ENCODE results near the gene NIPSNAP3A.

- TF ChIP-seq TAF1 (IDR thresholded peaks at IDR 0.05; ENCODE audit: low read depth, low read length) (no peak), GABPA (IDR thresholded peaks at IDR 0.05; ENCODE audit: borderline replicate concordance, insufficient read depth, low read length) (no peak), YY1 (IDR thresholded peaks at IDR 0.05; ENCODE audit: low read depth, low read length) (no peak), CTCF (IDR thresholded peaks at IDR 0.05; ENCODE audit: control extremely low read depth in 1 of 3, insufficient read depth in 1 of 3, low read depth in 1 of 3, low read length in 3 of 3) (no peak), E2F6 (IDR thresholded peaks at IDR 0.05) (no peak), POLR2A (IDR thresholded peaks at IDR 0.05; ENCODE audit: control extremely low read depth in 1 of 2, low read depth in 2 of 2, low read length in 2 of 2) (no peak), SIN3A (conservative IDR thresholded peaks at IDR 0.05 in 1 of 2, IDR thresholded peaks at IDR 0.05 in 1 of 2; ENCODE audit: low read depth in 1 of 2, low read length in 2 of 2) (no peak), SIX5 (IDR thresholded peaks at IDR 0.05; ENCODE audit: low read depth, low read length) (no peak), CEBPB (IDR thresholded peaks at IDR 0.05; ENCODE audit: low read depth, low read length) (no peak), BACH1 (IDR thresholded peaks at IDR 0.05; ENCODE audit: low read length) (no peak), BRCA1 (IDR thresholded peaks at IDR 0.05; ENCODE audit: low read depth, low read length) (no peak)
Measured at GRCh38 chr9:104779946-104780535, 32.6 kb downstream of the NIPSNAP3A start.
